AG04449 (cell line): ENCODE measurements around the gene SKP1.
"Not testable (repeated sequence)": the region's sequence is repeated elsewhere in the genome, so short reads cannot be mapped to it uniquely, and the experiment has no call there.

ENCODE experiments used
- CTCF ChIA-PET: fragments of 350-600 bp; formaldehyde crosslinking; extraction: SDS; loops from one replicate; lab custom pipeline; 2021; ENCODE audit warnings: antibody characterized with exemption; lab: Yijun Ruan, JAX
- POLR2A ChIA-PET: fragments of 400-600, 350-600 bp; formaldehyde crosslinking; extraction: SDS; loops from one replicate; lab custom pipeline; 2020; ENCODE audit warnings: antibody characterized with exemption, inconsistent platforms; lab: Yijun Ruan, JAX
- DNase-seq: peaks from one replicate; pipeline ENCODE4 v3.0.0-alpha.2; 2010; ENCODE audit warnings: low read depth, low spot score
- H3K4me3 ChIP-seq: 2 replicates; pipeline ENCODE4 v1.5.1; 2011; ENCODE audit warnings: low read depth, mild to moderate bottlenecking, control low read depth, low read length
- CTCF ChIP-seq: IDR thresholded peaks from one replicate; pipeline ENCODE4 v1.5.1; 2011; ENCODE audit warnings: mild to moderate bottlenecking, moderate library complexity, low read length, control low read depth, inconsistent platforms; ENCODE audit not compliant: insufficient read depth; ENCODE audit errors: missing control alignments

Gene SKP1

GRCh38 chr5:134176511-134177368, at the start of gene SKP1:
Gene SKP1 (minus strand): TSS chr5:134176950. CDS start chr5:134174022, 2,928 bp downstream.
- ChIA-PET CTCF (interaction anchor here (1.1 to 4.3 kb wide), 7 partner anchors 10 to 401 kb away, joined by 3 to 31 read pairs (median 5); partner anchors contain the start of gene PPP2CA), POLR2A (interaction anchor here (0.6 to 3.3 kb wide), 26 partner anchors 8 to 446 kb away, joined by 3 to 28 read pairs (median 4); partner anchors contain the start of gene PPP2CA)
- H3K4me3 ChIP-seq: peak within 1 kb of the TSS; percentile 97
- TF ChIP-seq CTCF: no peak
- DNase-seq: no peak

- POLR2A ChIA-PET: interaction anchor here (0.6 to 2.3 kb wide), 7 partner anchors 10 to 63 kb away, joined by 3 to 28 read pairs (median 5); partner anchors contain the start of gene SKP1
- peak; percentile 90 for DNase-seq
- CTCF ChIA-PET: interaction anchor here (0.7 to 2.1 kb wide), 14 partner anchors 12 to 64 kb away, joined by 3 to 10 read pairs (median 4); partner anchors contain the start of gene SKP1
- TF ChIP-seq CTCF: no peak
- H3K4me3 ChIP-seq: peak within 1 kb of the TSS; percentile 93
These were observed 49.2 kb upstream of the SKP1 start, which contains the start of gene PPP2CA for GRCh38 chr5:134225780-134226440. Gene PPP2CA (minus strand): TSS chr5:134226073. CDS start chr5:134225861, 212 bp downstream.

GRCh38 chr5:134224888-134225779, 48.4 kb upstream of the SKP1 start:
- peak overlapping the region; percentile 93 for H3K4me3 ChIP-seq
- no peak for DNase-seq
- POLR2A ChIA-PET: interaction anchor here (0.7 to 2.3 kb wide), 7 partner anchors 11 to 64 kb away, joined by 3 to 28 read pairs (median 5); partner anchors contain the start of gene SKP1
- TF ChIP-seq CTCF: peak; percentile 25
- CTCF ChIA-PET: interaction anchor here (0.7 to 2.1 kb wide), 14 partner anchors 11 to 322 kb away, joined by 3 to 10 read pairs (median 4); partner anchors contain the start of gene SKP1

- H3K4me3 ChIP-seq: peak overlapping the region; percentile 93
- DNase-seq: no peak
- TF ChIP-seq CTCF: no peak
- POLR2A ChIA-PET: no interaction called here
- CTCF ChIA-PET: interaction anchor here (1.0 to 1.6 kb wide), 5 partner anchors 12 to 83 kb away, joined by 3 to 9 read pairs (median 6); no protein-coding TSS in a partner anchor
These were observed 46.9 kb upstream of the SKP1 start for GRCh38 chr5:134223406-134224248.

GRCh38 chr5:134221690-134222089, 44.9 kb upstream of the SKP1 start:
- DNase-seq, H3K4me3 ChIP-seq: not testable (repeated sequence)
- ChIA-PET POLR2A (interaction anchor here (1.3 kb wide), 1 partner anchor 45 kb away, joined by 4 read pairs; the partner anchor contains the start of gene SKP1), CTCF (interaction anchor here (0.7 to 1.4 kb wide), 3 partner anchors 9 to 68 kb away, joined by 3 to 4 read pairs (median 3); no protein-coding TSS in a partner anchor)
